Measurements from ENCODE around the gene SLC35C1.

- TF ChIP-seq CTCF (IDR thresholded peaks at IDR 0.05) (no peak), POLR2A (IDR thresholded peaks at IDR 0.05) (no peak)
Observed at GRCh38 chr11:45791524-45791923, 13.4 kb upstream of the SLC35C1 start.
